GM18517 (cell line): ENCODE measurements around the gene MED9.

Source experiments
- ATAC-seq: cut with Tn5 transposase; IDR thresholded peaks from one replicate; pipeline ENCODE4 v1.9.1; 2021; ENCODE audit warnings: mild to moderate bottlenecking, moderate library complexity; ENCODE audit not compliant: unreplicated experiment

The MED9 gene

DNA sequence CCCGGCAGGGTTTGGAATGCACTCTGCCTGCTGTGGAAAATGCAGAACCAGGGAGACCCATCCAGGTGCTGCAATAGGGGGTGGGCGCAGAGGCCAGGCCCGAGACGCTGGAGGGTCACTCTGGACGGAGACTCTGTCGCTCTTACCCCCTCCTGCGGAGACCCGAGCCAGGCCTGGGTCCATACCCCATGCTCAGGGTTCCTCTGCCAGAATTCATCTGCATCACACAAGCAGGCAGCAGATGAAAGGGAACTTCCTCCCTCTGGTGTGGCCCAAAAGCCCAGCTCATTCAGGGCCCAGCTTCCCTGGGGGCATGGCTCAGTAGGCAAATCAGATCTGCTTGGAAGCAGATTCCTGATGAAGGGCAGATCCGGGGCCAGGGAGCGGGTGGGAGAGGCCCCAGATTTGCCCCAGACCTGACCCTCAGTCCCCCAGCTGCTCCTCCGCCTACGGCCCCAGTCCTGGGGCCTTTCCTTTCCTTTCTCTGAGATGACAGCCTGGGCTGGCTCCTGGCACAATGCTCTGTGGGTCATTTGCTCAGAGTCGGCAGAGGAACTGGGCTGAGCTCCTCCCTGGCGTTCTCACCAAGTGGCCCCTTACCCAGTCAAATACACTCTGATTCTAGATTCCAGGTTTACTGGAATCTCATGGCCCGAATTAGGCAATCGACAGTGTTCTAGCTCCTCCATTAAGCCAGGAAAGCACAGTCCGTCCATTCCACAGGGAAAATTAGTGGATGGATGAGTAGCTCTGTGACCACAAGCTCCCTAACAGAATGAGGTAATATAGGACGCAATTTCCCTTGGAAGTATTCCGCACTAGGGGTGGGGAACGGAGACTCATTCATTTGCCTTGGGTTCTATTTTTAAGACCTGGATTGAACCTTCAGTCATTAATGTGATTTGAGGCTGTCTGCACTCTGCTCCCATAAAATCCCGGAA lies 38.5 kb downstream of the MED9 start:
- ATAC-seq, result no peak

DNA sequence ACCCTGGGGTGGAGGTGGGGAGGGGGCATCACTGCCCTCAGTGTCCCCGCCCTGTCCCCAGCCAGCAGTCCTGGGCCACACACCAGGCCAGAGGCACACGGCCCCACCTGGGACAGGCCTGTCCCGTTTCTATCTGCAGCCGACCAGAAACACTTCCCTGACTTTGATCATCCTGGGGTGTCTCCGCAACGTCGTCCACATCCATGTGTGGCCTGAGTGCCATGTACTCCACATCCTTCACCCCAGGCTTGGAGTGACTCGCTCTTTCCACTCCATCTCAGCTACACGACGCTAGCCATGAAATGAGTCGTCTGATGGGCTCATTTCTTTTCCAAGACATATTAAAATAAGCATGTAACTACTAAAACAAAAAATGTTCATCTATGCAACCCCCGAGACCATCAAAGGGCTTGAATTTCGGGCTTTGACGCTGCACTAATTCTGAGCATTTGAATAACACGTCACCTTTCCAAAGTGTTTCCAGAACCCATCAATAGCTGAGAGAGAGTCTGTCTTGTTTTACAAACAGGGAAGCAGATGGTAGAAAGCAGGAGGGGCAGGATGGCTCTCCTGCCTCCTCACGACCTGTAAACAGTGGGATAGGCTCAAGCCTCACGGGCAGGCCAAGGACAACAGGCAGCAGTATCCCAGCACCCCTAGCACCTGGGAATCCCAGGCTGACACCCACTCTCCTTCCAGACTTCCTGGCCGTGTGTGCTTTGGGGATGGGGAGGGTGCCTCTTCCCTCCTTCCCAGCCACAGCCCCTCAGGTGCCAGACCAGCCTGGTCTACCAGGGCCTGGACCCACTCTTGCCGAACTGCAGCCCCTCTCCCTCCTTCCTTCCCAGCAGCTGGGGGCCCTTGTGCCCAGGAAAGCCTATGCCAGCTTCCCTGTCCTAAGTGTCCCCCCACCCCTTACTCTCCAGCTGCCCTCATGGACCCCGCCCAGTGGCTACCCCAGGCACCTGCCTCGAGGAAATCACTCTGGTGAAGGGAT lies 39.4 kb downstream of the MED9 start:
- ATAC-seq, result no peak

DNA sequence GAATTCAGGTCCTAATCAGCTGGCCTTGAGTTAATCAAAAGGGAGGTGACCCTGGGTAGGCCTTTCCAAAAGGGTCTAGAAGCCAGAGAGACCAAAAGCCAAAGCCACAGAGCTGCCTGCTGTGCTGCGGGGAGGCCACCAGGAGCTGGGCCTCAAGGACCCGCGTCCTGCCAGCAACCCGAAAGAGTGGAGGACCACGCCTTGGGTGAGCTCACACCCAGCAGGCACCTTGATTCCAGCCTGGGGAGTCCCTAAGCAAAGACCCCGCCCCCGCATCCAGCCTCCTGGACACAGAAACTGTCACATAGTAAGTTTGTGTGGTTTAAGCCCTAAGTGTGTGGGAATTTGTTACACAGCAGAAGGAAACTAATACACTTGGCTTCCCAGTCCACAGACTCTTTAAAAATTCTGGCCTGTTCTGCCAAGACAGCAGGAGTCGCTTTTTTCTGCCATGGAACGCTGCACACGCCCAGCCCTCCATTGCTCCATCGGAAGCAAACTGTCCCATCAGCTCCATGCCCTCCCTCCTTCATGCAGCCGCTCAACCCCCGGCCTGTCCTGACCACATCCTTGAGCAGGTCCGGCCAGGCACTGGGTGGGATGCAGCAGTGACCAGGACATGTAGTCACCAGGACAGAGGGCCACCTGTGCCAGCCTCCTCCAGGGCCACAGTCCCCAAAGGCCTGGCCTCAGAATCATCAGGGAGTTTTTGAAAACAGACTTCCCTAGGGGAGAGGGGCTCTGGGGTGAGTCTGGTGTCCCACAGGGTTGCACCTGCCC lies 40.3 kb downstream of the MED9 start:
- ATAC-seq, result no peak

DNA sequence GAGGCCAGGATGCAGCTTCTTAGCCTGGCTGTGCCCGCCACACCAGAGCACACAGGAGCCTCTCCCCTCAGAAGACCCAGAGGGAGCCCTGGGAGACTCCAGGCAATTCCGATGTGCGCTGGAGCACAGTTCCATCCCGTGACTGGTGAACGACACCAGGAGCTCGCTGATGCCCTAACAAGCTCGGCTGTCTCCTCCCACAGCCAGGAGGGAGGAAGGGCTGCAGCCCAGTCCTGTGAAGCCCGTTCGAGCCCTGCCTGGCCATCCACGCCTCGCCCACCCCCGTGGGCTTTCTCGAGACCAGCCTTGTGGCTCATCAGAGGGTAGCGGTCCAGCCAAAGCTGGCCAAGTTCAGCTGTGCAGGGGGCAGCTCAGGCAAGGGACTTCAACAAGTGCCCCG lies 41.2 kb downstream of the MED9 start:
- no peak for ATAC-seq

DNA sequence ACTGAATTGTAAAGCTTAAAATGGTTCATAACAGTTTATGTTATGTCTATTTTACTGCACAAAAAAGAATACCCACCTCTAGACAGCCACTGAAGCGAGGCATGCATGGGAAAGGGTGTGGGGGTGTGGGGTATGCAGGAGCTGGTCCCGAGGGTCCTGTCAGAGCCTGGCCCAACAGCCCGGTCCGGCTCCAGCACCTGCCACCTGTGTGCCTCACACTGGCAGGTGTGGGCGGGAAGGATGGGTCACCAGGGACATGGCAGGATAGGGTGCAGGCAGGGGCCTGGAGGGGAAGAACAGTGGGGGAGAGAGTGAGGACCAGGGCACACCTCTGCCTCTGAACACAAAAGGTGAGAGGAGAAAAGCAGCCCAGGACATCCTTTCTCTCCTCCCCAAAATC lies 42.2 kb downstream of the MED9 start:
- ATAC-seq, result no peak

DNA sequence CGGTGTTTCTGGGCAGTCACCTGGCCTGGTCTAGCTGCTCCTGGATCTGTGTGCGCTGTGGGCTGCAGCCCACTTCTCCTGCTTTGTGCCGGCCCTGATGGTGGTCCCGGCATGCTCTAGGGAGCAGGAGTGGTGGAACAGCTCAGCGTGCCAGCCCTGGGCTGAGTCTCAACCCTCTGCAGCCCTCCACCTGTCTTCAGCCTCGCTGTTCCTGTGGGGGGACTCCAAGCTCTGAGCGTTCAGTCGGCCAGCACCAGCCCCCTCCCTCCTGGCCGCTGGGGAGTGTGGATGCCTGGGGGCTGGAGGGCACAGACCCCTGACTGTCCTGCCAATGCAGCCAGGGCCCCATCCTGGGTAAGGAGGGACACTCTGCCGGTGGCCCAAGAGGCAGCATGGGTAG lies 43.1 kb downstream of the MED9 start:
- ATAC-seq, result no peak

DNA sequence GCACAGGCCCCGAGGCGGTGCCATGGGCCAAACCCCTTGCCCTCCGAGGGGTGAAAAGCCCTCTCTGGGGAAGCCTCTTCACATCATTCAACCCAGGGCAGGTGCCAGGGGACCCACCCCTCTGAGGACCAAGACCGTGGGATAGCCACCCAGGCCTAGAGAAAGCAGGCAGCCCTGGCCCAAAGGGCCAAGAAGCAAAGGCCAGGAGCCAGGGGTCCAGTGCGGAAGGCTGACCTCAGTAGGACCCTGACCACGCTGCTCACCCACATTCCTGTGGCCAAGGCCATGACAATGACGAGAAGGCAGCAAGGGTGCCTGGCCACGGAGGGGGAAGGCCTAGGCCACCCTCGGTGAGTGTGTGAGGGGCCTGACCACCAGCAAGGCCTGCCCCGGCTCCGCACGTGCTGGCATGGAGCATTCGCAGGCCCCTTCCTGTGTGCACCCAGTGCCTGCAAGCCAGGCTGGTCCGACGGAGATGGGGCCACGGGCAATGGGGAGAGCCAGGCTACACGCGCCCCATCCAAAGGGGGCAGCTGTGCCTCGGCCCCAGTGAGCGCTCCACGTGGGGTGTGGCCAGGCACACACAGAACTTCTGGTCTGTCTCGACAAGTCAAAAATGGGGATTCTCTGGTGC lies 43.9 kb downstream of the MED9 start:
- no peak for ATAC-seq

DNA sequence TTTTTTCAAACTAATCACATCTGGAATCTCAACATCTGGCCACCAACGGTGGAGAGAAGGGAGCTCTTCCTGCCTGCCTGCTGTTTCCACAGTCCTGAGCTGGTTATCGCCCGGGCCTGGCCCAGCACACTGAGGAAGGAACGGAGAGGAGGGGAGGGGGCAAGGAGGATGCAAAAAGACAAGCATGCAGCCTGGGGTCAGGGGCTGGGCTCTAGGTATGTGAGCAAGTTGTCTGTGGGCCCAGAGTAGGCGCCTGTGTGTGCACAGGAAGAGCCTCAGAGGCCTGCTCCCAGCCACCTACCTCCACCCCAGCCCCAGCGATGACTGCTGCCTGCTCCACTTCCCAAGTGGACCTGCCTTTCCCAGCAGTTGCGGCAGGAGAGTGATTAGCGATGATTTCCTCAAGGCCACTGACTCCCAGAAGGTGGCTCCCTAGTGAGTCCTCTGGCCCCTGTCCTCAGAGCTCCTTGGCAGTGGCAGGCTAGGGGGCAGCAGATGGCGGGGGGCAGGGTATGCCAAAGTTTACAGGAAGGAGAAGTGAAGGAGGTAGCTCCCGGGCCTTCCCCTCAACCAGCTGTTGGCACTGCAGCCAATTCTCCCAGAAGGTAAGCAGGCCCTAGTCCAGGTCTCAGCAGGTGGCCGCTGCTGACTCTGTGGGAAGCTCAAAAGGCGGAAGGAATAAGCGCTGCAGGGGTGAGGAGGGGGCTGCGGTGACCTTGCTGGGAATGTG lies 46.4 kb downstream of the MED9 start:
- ATAC-seq, result no peak

DNA sequence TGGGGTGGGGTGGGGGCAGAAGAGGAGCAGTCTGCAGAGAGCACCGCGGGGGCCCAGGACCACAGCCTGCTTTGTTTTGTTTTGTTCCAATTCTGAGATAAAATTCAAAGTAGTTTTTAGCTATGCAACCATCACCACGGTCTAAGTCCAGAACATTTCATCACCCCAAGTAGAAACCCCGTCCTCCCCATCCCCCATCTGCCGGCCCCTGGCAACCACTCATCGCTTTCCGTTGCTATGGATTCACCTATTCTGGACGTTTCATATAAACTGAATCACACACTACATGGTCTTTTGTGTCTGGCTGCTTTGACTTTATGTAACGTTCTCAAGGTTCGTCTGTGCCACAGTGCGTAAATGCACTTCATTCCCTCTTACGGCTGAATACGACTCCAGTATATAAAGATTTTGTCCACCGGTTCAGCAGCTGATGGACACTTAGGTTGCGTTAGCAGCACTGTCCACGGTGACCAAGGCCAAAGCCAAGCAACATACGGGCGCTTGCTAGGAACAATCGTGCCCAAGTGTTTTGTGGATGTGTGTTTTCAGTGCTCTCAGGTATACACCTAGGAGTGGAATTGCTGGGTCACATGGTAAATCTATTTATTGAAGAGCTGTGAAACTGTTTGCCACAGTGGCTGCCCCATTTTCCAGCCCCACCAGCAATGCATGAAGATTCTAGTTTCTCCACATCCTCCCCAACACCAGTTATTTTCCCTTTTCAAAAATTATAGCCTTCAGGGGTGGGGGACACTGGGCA lies 47.1 kb downstream of the MED9 start:
- no peak for ATAC-seq

DNA sequence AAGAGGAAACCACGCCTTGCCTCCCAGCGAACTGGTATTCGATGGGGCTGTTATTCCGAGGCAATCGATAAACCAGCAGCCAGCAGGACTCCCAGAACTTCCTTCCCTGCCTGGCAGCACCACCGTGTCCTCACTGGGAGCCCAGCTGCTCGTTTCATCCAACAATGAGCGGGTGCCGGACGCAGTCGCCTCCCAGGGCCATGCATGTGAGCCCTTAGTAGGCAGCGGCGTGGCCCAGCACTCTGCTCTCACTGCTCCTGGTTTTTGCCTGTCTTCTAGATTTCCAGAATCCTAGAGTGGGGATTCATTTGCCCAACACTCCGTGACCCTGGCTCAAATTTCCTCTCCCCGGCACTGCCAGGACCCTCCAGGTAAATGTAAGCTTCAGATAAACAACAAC lies 48.5 kb downstream of the MED9 start:
- no peak for ATAC-seq

DNA sequence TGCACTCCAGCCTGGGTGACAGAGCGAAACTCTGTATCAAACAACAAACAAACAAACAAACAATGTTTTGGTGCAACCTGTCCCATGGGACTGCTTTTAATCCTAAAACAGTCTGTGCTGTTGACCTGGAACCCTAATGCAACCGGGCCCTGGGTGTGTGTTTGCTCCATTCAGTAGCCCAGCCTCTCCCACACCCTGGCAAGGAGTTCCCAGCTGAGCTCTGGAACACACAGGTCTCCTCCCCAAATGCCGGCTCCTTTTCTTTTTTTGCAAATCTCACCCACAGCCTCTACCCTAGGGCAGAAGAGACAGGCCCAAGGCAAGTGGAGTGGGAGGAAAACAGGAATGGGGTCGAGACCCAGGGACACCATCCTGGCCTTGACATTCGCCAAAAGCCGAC lies 49.2 kb downstream of the MED9 start:
- no peak for ATAC-seq

DNA sequence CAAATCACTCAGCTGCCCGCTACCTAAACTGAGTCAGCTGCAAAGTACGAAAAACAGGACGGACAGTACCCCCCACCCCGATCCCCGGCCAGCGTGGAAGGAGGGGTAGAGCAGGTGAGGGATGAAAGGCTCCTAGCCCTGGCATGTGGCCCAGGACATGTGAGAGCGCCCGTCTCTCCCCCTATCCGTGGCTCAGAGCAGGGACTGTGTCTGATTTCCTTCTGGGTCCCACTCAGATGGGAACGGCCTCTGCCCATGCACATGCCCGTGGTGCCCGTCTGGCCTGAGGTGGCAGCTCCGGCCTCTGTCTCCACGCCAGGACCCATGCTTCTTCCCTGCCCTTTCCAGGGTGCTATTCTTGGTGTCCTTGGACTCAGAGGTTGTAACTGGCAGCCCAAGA lies 49.6 kb downstream of the MED9 start:
- ATAC-seq, result no peak

DNA sequence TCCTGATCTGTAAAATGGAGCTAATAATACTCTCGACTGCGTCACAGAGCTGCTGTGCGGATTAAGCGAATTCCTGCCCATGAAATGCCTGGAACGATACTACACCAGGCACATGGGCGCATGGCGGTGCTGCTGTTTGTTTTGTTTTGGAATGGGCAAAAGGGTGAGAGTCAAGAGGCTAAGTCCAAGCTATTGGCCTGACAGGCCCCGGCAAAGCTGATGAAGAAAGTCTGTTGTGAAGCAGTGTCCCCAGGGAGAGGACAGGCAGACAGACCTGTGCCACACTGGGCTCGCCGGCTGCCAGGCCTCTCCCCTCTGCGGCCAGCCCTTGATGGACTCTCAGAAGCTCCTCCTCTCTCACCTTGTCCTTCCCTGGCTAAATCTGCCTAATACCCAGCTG lies 50.7 kb downstream of the MED9 start:
- ATAC-seq, result no peak

DNA sequence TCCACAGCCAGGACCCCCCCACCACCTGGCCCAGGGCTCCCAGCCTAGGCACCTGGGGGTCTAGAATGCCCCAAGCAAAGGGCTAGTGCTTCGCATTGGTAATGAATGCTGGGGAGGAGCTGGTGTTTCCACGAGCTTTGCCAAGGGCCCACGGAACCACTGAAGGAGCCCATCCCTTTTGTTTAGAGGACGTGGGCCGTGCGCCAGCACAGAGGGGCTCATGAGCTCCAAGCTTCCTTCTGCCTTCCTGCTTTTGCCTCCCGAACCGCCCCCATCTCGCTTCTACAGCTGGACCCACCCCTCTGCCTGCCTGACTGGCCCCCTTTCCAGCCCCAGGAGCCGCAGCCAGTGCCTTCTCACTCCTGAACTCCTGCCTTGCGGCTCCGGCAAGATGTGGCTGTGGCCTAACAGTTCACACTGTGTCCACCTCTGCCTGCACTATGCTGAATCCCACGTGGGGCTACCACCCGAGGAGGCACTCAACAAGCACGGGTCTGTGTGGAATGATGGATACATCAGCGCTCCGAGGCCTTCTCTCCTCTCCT lies 51.2 kb downstream of the MED9 start:
- no peak for ATAC-seq

DNA sequence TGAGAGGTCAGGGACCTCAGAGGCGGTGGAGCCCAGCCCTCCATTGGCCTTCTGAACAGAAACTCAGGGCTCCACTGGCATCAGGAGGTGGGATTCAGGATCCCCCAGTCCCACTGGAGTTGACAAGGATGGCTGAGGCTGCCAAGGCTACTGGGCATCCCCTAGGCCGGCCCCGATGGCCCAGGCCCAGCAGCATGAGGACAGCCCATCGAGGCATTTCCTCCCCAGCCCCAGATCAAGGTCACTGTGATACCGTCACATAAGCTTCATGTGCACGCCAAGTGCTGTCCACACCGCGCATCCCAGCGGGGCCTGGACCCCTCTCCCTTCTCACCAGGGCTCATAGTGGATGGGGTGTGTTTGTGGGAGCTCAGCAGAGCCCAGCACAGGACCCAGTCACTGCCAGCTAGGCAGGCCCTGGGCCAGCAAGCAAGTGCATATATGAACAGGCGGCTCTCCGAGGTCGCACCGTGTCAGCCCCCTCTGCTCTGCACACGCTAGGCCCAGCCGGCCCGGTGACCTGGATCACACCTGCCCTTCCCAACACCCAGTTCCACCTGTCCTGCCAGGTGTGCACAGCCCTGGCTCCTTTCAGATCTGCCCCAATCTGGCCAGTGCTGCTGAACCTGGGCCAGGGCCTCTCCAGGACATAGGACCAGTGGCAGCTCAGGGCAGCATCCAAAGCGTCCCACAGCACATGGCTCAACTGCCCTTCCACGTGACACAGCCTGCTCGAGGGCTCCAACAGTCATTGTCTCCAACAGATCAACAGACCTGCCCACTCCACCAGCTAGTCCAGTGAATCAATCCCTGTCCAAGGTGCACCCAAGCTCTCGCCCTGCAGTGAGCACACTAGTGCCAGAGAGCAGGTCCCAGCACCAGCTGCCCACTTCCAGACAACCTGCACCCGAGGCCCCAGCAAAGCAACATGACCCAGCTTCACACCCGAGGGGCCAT lies 52.2 kb downstream of the MED9 start:
- no peak for ATAC-seq

DNA sequence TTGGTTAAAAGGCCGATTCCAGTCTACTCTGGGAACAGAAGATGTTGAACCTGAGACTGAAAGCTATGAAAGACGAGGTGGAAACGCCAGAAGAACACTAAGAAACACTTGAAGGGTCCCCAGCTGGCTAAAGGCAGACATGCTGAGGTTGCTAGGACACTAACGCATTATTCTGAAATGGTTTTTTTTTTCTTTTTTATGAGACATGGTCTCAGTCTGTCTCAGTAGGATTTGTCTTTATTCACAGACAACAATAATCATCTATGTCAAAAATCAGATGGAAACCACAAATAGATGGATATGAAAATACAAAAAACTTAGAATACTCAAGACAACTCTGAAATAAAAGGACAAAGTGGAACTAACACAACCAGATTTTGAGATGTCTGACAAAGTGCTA lies 54.4 kb downstream of the MED9 start:
- ATAC-seq, result no peak

DNA sequence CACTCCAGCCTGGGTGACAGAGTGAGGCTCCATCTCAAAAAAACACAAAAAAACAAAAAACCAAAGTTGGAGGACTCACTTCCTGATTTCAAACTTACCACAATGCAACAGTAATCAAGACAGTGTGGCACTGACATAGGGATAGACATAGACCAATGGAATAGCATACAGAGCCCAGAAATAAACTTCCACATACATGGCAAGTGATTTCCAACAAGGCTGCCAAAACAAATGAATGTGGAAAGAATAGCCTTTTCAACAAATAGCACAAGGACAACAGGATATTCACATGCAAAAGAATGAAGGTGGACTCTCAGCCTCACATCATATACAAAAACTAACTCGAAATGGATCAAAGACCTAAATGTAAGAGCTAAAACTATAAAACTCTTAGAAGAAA lies 56.2 kb downstream of the MED9 start:
- ATAC-seq, result no peak
